ENCODE results near the gene SLC17A9.

Gene SLC17A9

DNA sequence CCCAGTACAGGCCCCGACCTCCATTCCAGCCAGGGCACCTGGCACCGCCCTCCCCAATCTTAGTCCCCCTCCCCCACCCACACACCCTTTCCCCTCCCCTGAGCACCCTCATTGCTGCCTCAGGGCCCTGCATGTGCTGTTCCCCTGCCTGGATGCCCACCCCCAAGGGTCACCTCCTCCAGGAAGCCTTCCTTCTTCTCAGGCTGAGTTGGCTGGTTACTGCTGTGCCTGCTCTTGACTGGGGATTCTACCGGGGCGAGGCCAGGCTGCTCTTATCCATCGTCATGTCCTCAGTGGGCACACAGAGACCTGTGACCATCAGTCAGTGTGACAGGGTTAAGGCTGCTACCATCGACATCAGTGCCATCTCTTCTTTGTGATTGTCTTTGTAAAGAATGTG, 30.7 kb downstream of the SLC17A9 start:
- no peak overlapping the region for H3K27ac ChIP-seq (ENCODE audit: low read depth, low read length)
- H2BK5ac ChIP-seq (ENCODE audit: low read length): no peak overlapping the region
- H3K56ac ChIP-seq (ENCODE audit: low read length): peak overlapping the region; percentile 7
- DNase-seq: no peak
- no CpG with 5 or more reads among the region's 6 CpGs for WGBS (ENCODE audit: extremely low coverage, insufficient coverage, low lambda C conversion rate)
- H3K36me3 ChIP-seq (ENCODE audit: control insufficient read depth, insufficient read depth, low read length): no peaks in the 10 kb centered on the region
- H2BK120ac ChIP-seq (ENCODE audit: low read depth, low read length): no peak overlapping the region
- no peak overlapping the region for H3K18ac ChIP-seq (ENCODE audit: low read length)
- no peaks in the 10 kb centered on the region for H3K79me1 ChIP-seq (ENCODE audit: low read length)
- no peak overlapping the region for H3K9ac ChIP-seq (ENCODE audit: low read length)
- H3K4ac ChIP-seq (ENCODE audit: low read depth, low read length): no peak overlapping the region
- H2AK5ac ChIP-seq (ENCODE audit: low read length): no peak overlapping the region
- no peak overlapping the region for H3K4me3 ChIP-seq (ENCODE audit: low read length)
- H3K4me2 ChIP-seq (ENCODE audit: low read length): no peak overlapping the region
- H4K8ac ChIP-seq (ENCODE audit: low read depth, low read length): no peak overlapping the region
- no peaks in the 10 kb centered on the region for H3K4me1 ChIP-seq (ENCODE audit: control insufficient read depth, low read depth, low read length)
- no peak overlapping the region for H3K23ac ChIP-seq (ENCODE audit: low read length)
- no peaks in the 10 kb centered on the region for H3K79me2 ChIP-seq (ENCODE audit: control insufficient read depth, insufficient read depth, low read length)
- H2BK15ac ChIP-seq (replicated peaks; ENCODE audit: low read depth): no peak overlapping the region
- no peak overlapping the region for H4K5ac ChIP-seq (ENCODE audit: low read length)
- no peaks in the 10 kb centered on the region for H3K27me3 ChIP-seq (ENCODE audit: insufficient read depth, low read length, poor library complexity)

DNA sequence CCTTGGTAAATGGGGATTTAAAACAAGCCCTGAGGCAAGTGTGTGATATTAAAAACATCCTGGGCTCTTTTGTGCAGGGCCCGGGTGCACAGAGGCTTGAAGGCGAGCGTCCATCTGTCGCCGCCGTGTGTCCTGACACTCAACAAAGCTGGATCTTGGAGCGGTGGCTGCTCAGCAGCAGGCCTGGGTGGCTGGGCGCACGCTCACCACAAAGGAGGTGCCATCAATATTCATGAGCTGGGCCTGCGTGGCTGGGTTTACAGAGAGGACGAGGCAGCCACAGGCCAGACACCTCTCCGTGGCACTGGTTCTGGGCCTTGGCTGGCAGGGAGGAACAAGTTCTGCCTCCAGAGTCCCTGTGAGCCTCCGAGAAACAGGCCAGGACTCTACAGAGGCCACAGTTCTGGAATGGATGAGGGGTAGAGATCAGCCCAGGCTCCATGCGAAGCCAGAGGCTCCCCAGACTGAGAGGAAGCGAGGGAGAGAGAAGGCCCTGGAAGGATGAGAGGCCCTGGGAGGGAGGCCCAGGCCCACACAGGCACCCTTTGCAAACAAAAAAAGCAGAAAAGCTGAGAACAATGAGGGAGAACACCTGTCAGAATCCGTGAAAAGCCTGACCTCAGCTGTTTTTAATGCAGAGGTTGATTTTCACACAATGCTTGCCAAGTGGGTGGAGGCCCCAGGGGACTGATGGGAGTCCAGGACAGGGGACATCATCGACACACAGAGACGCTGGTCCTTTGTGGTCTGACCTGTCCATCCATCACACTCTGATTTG, 32.3 kb downstream of the SLC17A9 start:
- Histone ChIP-seq H3K9ac (ENCODE audit: low read length) (no peak overlapping the region), H2BK5ac (ENCODE audit: low read length) (no peak overlapping the region), H2BK15ac (replicated peaks; ENCODE audit: low read depth) (no peak overlapping the region), H2BK120ac (ENCODE audit: low read depth, low read length) (no peak overlapping the region), H3K79me2 (ENCODE audit: control insufficient read depth, insufficient read depth, low read length) (no peaks in the 10 kb centered on the region), H3K79me1 (ENCODE audit: low read length) (no peaks in the 10 kb centered on the region), H3K23ac (ENCODE audit: low read length) (no peak overlapping the region), H3K27me3 (ENCODE audit: insufficient read depth, low read length, poor library complexity) (no peaks in the 10 kb centered on the region), H3K18ac (ENCODE audit: low read length) (no peak overlapping the region), H3K4me1 (ENCODE audit: control insufficient read depth, low read depth, low read length) (no peaks in the 10 kb centered on the region), H3K27ac (ENCODE audit: low read depth, low read length) (no peak overlapping the region), H2AK5ac (ENCODE audit: low read length) (no peak overlapping the region), H3K4me2 (ENCODE audit: low read length) (no peak overlapping the region), H3K4me3 (ENCODE audit: low read length) (no peak overlapping the region), H4K5ac (ENCODE audit: low read length) (no peak overlapping the region), H3K36me3 (ENCODE audit: control insufficient read depth, insufficient read depth, low read length) (no peaks in the 10 kb centered on the region), H3K4ac (ENCODE audit: low read depth, low read length) (no peak overlapping the region), H4K8ac (ENCODE audit: low read depth, low read length) (no peak overlapping the region), H3K56ac (ENCODE audit: low read length) (no peak overlapping the region)
- no peak for DNase-seq
- whole genome bisulfite sequencing (ENCODE audit: extremely low coverage, insufficient coverage, low lambda C conversion rate): no CpG with 5 or more reads among the region's 18 CpGs

DNA sequence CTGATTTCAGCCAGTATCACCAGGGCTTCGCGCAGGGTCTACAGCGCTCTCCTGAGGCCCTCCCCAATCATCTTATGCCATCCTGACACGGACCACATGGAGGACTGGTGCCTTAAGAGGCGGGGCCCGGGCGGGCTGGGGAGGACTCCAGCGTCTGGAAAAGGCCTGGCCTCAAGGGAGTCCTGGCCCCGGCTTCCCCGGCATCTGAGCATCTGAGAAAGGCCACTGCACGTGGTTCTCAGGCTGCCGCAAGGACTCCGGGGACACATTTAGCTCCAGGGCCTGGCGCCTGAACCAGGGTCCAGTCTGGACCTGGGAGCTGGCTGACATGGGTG, 32.9 kb downstream of the SLC17A9 start:
- Histone ChIP-seq H3K9ac (ENCODE audit: low read length) (no peak overlapping the region), H3K79me1 (ENCODE audit: low read length) (no peaks in the 10 kb centered on the region), H4K8ac (ENCODE audit: low read depth, low read length) (no peak overlapping the region), H2BK120ac (ENCODE audit: low read depth, low read length) (no peak overlapping the region), H3K18ac (ENCODE audit: low read length) (no peak overlapping the region), H3K36me3 (ENCODE audit: control insufficient read depth, insufficient read depth, low read length) (no peaks in the 10 kb centered on the region), H2AK5ac (ENCODE audit: low read length) (no peak overlapping the region), H3K56ac (ENCODE audit: low read length) (no peak overlapping the region), H3K4me1 (ENCODE audit: control insufficient read depth, low read depth, low read length) (no peaks in the 10 kb centered on the region), H2BK15ac (replicated peaks; ENCODE audit: low read depth) (no peak overlapping the region), H3K79me2 (ENCODE audit: control insufficient read depth, insufficient read depth, low read length) (no peaks in the 10 kb centered on the region), H3K4me3 (ENCODE audit: low read length) (no peak overlapping the region), H3K27ac (ENCODE audit: low read depth, low read length) (no peak overlapping the region), H3K4ac (ENCODE audit: low read depth, low read length) (no peak overlapping the region), H3K23ac (ENCODE audit: low read length) (no peak overlapping the region), H3K27me3 (ENCODE audit: insufficient read depth, low read length, poor library complexity) (no peaks in the 10 kb centered on the region), H3K4me2 (ENCODE audit: low read length) (no peak overlapping the region), H2BK5ac (ENCODE audit: low read length) (no peak overlapping the region), H4K5ac (ENCODE audit: low read length) (no peak overlapping the region)
- DNase-seq: no peak
- no CpG with 5 or more reads among the region's 14 CpGs for WGBS (ENCODE audit: extremely low coverage, insufficient coverage, low lambda C conversion rate)

DNA sequence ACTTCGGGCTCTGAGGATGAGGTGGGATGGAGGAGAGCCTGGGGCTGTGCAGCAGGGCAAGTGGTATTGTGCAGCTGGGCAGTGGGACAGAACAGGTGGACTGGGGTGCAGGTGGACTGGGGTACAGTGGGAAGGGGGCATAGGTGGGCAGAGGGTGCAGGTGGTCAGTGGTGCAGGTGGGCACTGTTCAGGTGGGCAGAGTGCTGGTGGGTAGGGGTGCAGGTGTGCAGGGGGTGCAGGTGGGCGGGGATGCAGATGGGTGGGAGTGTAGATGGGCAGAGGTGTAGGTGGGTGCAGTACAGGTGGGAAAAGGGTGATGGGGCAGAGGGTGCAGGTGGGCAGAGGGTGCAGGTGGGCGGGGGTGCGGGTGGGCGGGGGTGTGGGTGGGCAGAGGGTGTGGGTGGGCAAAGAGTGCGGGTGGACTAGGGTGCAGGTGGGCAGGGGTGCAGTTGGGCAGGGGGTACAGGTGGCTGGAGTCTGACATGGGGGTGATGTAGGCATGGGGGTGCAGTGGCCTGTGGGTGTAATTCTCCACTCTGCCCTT, 33.8 kb downstream of the SLC17A9 start:
- no peak overlapping the region for H3K23ac ChIP-seq (ENCODE audit: low read length)
- H3K79me2 ChIP-seq (ENCODE audit: control insufficient read depth, insufficient read depth, low read length): no peaks in the 10 kb centered on the region
- H3K4ac ChIP-seq (ENCODE audit: low read depth, low read length): no peak overlapping the region
- H4K5ac ChIP-seq (ENCODE audit: low read length): no peak overlapping the region
- no peak overlapping the region for H2BK15ac ChIP-seq (replicated peaks; ENCODE audit: low read depth)
- no CpG with 5 or more reads among the region's 6 CpGs for WGBS (ENCODE audit: extremely low coverage, insufficient coverage, low lambda C conversion rate)
- no peak overlapping the region for H3K56ac ChIP-seq (ENCODE audit: low read length)
- H3K9ac ChIP-seq (ENCODE audit: low read length): no peak overlapping the region
- no peaks in the 10 kb centered on the region for H3K36me3 ChIP-seq (ENCODE audit: control insufficient read depth, insufficient read depth, low read length)
- H2BK5ac ChIP-seq (ENCODE audit: low read length): no peak overlapping the region
- no peaks in the 10 kb centered on the region for H3K4me1 ChIP-seq (ENCODE audit: control insufficient read depth, low read depth, low read length)
- no peak overlapping the region for H3K4me3 ChIP-seq (ENCODE audit: low read length)
- no peak overlapping the region for H2AK5ac ChIP-seq (ENCODE audit: low read length)
- no peak overlapping the region for H2BK120ac ChIP-seq (ENCODE audit: low read depth, low read length)
- H3K27me3 ChIP-seq (ENCODE audit: insufficient read depth, low read length, poor library complexity): no peaks in the 10 kb centered on the region
- DNase-seq: no peak
- no peak overlapping the region for H3K4me2 ChIP-seq (ENCODE audit: low read length)
- no peak overlapping the region for H3K27ac ChIP-seq (ENCODE audit: low read depth, low read length)
- no peak overlapping the region for H3K18ac ChIP-seq (ENCODE audit: low read length)
- H3K79me1 ChIP-seq (ENCODE audit: low read length): no peaks in the 10 kb centered on the region
- H4K8ac ChIP-seq (ENCODE audit: low read depth, low read length): no peak overlapping the region

DNA sequence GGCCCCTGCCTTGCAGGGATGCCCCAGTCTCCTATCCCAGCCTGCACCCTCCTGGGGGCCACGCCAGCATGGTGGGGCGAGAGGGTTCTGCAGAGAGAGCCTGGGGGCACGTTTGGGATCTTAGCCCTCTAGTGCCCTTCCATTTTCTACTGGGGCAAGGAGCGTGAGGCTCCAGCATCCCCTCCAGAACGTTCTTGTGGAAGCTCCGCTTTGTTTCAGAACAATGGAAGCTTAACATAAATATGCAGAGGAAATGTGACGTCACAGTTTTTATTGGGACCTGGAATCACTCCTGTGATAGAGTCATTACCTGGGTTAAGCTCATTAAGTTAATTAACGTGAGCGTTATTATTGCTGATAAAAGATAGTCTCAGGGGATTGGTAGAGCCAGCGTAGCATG, 34.6 kb downstream of the SLC17A9 start:
- Histone ChIP-seq H4K8ac (ENCODE audit: low read depth, low read length) (no peak overlapping the region), H2AK5ac (ENCODE audit: low read length) (no peak overlapping the region), H3K27me3 (ENCODE audit: insufficient read depth, low read length, poor library complexity) (no peaks in the 10 kb centered on the region), H3K4me3 (ENCODE audit: low read length) (no peak overlapping the region), H3K9ac (ENCODE audit: low read length) (no peak overlapping the region), H3K4me1 (ENCODE audit: control insufficient read depth, low read depth, low read length) (no peaks in the 10 kb centered on the region), H3K4me2 (ENCODE audit: low read length) (no peak overlapping the region), H3K79me1 (ENCODE audit: low read length) (no peaks in the 10 kb centered on the region), H3K4ac (ENCODE audit: low read depth, low read length) (no peak overlapping the region), H4K5ac (ENCODE audit: low read length) (no peak overlapping the region), H2BK5ac (ENCODE audit: low read length) (no peak overlapping the region), H3K18ac (ENCODE audit: low read length) (no peak overlapping the region), H3K23ac (ENCODE audit: low read length) (peak overlapping the region; percentile 24), H2BK15ac (replicated peaks; ENCODE audit: low read depth) (no peak overlapping the region), H3K79me2 (ENCODE audit: control insufficient read depth, insufficient read depth, low read length) (no peaks in the 10 kb centered on the region), H3K36me3 (ENCODE audit: control insufficient read depth, insufficient read depth, low read length) (no peaks in the 10 kb centered on the region), H3K56ac (ENCODE audit: low read length) (no peak overlapping the region), H3K27ac (ENCODE audit: low read depth, low read length) (no peak overlapping the region), H2BK120ac (ENCODE audit: low read depth, low read length) (no peak overlapping the region)
- DNase-seq: no peak
- WGBS (ENCODE audit: extremely low coverage, insufficient coverage, low lambda C conversion rate): no CpG with 5 or more reads among the region's 10 CpGs

DNA sequence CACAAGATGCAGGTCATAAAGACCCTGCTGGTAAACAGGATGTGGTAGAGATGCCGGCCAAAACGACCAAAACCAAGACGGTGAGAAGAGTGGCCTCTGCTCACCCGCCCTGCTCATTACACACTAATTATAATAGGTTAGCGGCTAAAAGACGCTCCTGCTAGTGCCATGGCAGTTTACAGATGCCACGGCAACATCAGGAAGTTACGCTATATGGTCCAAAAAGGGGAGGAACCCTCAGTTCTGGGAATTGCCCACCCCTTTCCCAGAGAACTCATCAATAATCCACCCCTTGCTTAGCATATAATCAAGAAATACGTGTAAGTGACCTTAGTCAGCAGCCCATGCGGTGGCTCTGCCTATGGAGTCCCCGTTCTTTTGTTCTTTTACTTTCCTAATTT, 36.7 kb downstream of the SLC17A9 start:
- Histone ChIP-seq H4K5ac (ENCODE audit: low read length) (no peak overlapping the region), H3K27ac (ENCODE audit: low read depth, low read length) (no peak overlapping the region), H3K4me1 (ENCODE audit: control insufficient read depth, low read depth, low read length) (no peaks in the 10 kb centered on the region), H2AK5ac (ENCODE audit: low read length) (no peak overlapping the region), H3K79me1 (ENCODE audit: low read length) (no peaks in the 10 kb centered on the region), H3K9ac (ENCODE audit: low read length) (no peak overlapping the region), H4K8ac (ENCODE audit: low read depth, low read length) (no peak overlapping the region), H3K4me3 (ENCODE audit: low read length) (no peak overlapping the region), H3K36me3 (ENCODE audit: control insufficient read depth, insufficient read depth, low read length) (no peaks in the 10 kb centered on the region), H2BK15ac (replicated peaks; ENCODE audit: low read depth) (no peak overlapping the region), H3K27me3 (ENCODE audit: insufficient read depth, low read length, poor library complexity) (no peaks in the 10 kb centered on the region), H3K79me2 (ENCODE audit: control insufficient read depth, insufficient read depth, low read length) (no peaks in the 10 kb centered on the region), H3K18ac (ENCODE audit: low read length) (no peak overlapping the region), H3K4ac (ENCODE audit: low read depth, low read length) (no peak overlapping the region), H3K56ac (ENCODE audit: low read length) (no peak overlapping the region), H3K23ac (ENCODE audit: low read length) (no peak overlapping the region), H2BK5ac (ENCODE audit: low read length) (no peak overlapping the region), H3K4me2 (ENCODE audit: low read length) (no peak overlapping the region), H2BK120ac (ENCODE audit: low read depth, low read length) (no peak overlapping the region)
- no CpG with 5 or more reads among the region's 11 CpGs for whole genome bisulfite sequencing (ENCODE audit: extremely low coverage, insufficient coverage, low lambda C conversion rate)
- no peak for DNase-seq
